Measurements from ENCODE around the gene OR2K2.

OR2K2 gene, protein sequence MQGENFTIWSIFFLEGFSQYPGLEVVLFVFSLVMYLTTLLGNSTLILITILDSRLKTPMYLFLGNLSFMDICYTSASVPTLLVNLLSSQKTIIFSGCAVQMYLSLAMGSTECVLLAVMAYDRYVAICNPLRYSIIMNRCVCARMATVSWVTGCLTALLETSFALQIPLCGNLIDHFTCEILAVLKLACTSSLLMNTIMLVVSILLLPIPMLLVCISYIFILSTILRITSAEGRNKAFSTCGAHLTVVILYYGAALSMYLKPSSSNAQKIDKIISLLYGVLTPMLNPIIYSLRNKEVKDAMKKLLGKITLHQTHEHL

DNA sequence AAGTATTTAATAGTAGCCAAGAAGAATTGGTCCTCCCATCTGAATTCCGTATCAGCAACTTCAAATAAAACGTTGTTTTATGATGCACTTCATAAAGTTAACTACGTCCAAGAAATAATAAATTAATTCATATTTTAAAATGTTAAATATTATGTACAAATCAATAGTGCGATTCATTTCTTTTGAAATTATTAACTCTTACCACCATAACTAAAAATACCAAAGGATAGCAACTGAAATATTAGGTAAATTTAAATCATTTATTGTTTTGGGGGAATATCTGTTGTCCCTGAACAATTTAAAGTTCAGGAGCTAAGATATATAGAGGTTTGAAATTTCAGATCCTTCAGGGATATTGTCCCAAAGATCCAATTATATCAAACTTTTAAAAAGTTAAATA, at the start of gene OR2K2:
Gene OR2K2, minus strand, starts transcription at position 101 of the 400 bp plus-strand sequence. CDS start 1,791 bp downstream, outside the sequence.
- Histone ChIP-seq H3K4me1 (ENCODE audit: control insufficient read depth, insufficient read depth, low read length) (peaks cover 4% of the 10 kb centered on the region), H3K27me3 (replicated peaks; ENCODE audit: control insufficient read depth, insufficient read depth, low read length) (no peaks in the 10 kb centered on the region), H3K4me3 (ENCODE audit: low read length) (no peak within 1 kb of the TSS), H3K9me3 (ENCODE audit: control insufficient read depth, low read length) (no peaks in the 10 kb centered on the region), H3K9ac (ENCODE audit: low read length) (no peak within 1 kb of the TSS), H3K36me3 (ENCODE audit: control insufficient read depth, insufficient read depth, low read length, severe bottlenecking) (no peaks in the 10 kb centered on the region)
- DNase-seq (ENCODE audit: low read depth), result no peak

DNA sequence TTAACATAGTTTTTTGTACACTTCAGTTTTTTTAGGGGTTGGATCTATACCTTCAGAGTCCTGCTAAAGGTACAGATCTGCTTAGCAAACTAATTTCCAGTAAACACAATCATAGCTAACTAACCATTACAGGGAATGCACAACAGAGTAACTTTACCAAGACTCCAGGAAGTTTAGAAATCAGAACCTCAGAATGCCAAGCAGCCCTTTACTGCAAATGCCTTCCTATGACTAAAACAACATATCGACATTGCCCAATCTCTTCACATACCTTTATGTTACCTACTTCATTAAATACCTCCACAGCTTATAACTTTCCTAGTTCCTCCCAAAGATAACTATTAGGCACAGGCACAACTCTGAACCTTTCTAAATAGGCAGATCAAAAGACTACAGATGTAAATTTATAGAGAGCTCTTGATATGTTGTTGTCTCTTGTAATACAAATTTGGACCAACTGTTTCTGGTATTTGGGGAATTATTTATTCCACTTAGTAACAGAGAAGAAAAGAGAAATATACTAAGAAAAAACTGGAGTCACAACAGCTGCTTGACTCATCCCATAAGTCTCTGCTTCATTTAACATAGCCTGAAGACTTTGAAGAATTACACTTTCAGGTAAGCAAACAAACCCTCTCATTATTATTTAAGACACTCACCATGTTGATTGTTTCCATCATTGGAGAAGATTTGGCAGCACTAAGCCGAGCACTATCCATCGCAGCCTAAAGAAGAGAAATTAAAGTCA, 46.0 kb upstream of the OR2K2 start:
- Histone ChIP-seq H3K36me3 (ENCODE audit: control insufficient read depth, insufficient read depth, low read length, severe bottlenecking) (peaks cover 98% of the 10 kb centered on the region), H3K9ac (ENCODE audit: low read length) (no peak overlapping the region), H3K9me3 (ENCODE audit: control insufficient read depth, low read length) (no peaks in the 10 kb centered on the region), H3K4me3 (ENCODE audit: low read length) (no peak overlapping the region), H3K27me3 (replicated peaks; ENCODE audit: control insufficient read depth, insufficient read depth, low read length) (no peaks in the 10 kb centered on the region), H3K4me1 (ENCODE audit: control insufficient read depth, insufficient read depth, low read length) (peaks cover 11% of the 10 kb centered on the region)
- peak; percentile 32 for DNase-seq (ENCODE audit: low read depth)

DNA sequence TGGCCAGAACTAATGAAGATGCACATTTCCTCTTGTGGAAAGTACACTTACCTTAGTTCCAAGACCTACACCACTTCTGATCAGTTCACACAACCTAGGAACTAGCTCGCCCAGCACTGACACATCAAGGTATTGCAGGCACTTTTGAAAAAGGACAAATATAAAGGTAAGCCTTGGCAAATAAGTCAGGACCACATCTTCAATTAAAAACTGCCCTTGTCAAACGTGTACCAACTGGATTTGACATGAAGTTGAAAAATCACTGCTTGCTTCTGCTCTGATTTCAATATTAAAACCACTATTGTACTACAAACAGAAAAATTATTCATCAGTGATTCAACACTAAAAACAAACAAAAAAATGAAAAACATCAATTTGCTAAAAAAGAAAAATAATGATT, 45.0 kb upstream of the OR2K2 start:
- peaks cover 11% of the 10 kb centered on the region for H3K4me1 ChIP-seq (ENCODE audit: control insufficient read depth, insufficient read depth, low read length)
- H3K9ac ChIP-seq (ENCODE audit: low read length), result no peak overlapping the region
- no peaks in the 10 kb centered on the region for H3K27me3 ChIP-seq (replicated peaks; ENCODE audit: control insufficient read depth, insufficient read depth, low read length)
- peaks cover 98% of the 10 kb centered on the region for H3K36me3 ChIP-seq (ENCODE audit: control insufficient read depth, insufficient read depth, low read length, severe bottlenecking)
- no peak for DNase-seq (ENCODE audit: low read depth)
- H3K9me3 ChIP-seq (ENCODE audit: control insufficient read depth, low read length), result no peaks in the 10 kb centered on the region
- H3K4me3 ChIP-seq (ENCODE audit: low read length), result no peak overlapping the region

DNA sequence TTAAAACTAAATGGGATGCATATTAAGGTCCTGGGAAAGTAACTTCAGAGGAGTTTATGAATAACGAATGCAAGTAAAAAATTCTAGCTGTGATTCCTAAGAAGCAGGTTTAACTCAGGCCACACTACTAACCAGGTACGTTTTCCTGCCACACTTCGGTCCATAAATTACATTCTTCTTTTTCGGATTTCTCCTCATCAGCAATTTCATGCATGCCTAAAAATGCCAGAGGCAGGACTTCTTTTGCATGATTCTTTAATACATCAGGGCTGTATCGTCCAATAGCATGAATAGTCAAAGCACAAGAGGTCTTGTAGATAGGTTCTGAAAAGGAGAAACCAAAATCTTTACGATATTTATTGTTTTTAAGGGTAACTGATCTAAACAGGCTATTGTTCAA, 42.3 kb upstream of the OR2K2 start:
- DNase-seq (ENCODE audit: low read depth), result no peak
- Histone ChIP-seq H3K9ac (ENCODE audit: low read length) (no peak overlapping the region), H3K36me3 (ENCODE audit: control insufficient read depth, insufficient read depth, low read length, severe bottlenecking) (peaks cover 98% of the 10 kb centered on the region), H3K4me3 (ENCODE audit: low read length) (no peak overlapping the region), H3K9me3 (ENCODE audit: control insufficient read depth, low read length) (no peaks in the 10 kb centered on the region), H3K27me3 (replicated peaks; ENCODE audit: control insufficient read depth, insufficient read depth, low read length) (no peaks in the 10 kb centered on the region), H3K4me1 (ENCODE audit: control insufficient read depth, insufficient read depth, low read length) (peaks cover 11% of the 10 kb centered on the region)

DNA sequence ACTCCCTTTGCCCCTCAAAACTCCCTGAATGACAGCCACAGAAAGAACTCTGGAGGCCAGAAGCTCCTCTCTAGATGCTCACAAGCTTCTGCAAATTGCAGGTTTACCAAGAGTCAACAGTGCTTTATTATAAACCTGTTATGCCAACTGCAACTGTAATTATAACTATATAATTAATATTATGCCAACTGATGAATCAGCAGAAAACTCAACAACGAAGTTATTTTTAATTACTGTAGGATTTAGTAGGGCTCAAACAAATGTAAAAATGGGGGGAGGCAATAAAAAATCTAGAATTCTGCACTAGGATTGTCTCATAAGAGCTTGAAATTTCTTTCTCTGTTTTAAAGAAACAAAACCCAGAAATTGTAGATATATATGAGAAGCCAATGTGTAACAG, 37.0 kb upstream of the OR2K2 start:
- no peaks in the 10 kb centered on the region for H3K27me3 ChIP-seq (replicated peaks; ENCODE audit: control insufficient read depth, insufficient read depth, low read length)
- H3K9ac ChIP-seq (ENCODE audit: low read length), result no peak overlapping the region
- no peak for DNase-seq (ENCODE audit: low read depth)
- no peaks in the 10 kb centered on the region for H3K9me3 ChIP-seq (ENCODE audit: control insufficient read depth, low read length)
- peaks cover 97% of the 10 kb centered on the region for H3K36me3 ChIP-seq (ENCODE audit: control insufficient read depth, insufficient read depth, low read length, severe bottlenecking)
- H3K4me1 ChIP-seq (ENCODE audit: control insufficient read depth, insufficient read depth, low read length), result peaks cover 8% of the 10 kb centered on the region
- no peak overlapping the region for H3K4me3 ChIP-seq (ENCODE audit: low read length)

DNA sequence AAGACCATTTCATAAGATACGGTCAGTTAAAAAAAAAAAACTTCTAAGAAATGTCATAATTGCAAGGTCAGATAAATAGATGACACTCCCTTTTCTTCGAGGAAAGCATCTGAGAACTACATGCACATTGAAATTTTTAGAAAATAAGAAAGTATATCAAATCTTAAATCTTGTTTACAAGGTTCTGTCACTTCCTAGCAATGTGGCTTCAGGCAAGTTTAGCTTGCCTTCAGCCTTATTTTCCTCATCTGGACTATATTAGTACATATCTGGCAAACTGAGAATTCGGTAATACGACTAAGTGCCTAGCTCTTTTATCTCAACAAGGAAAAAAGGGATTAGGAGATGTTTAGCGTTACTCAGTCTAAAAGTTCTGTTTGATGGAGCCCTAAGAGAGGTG, 32.5 kb upstream of the OR2K2 start:
- DNase-seq (ENCODE audit: low read depth), result peak; percentile 61
- H3K4me1 ChIP-seq (ENCODE audit: control insufficient read depth, insufficient read depth, low read length), result peaks cover 8% of the 10 kb centered on the region
- H3K9ac ChIP-seq (ENCODE audit: low read length), result no peak overlapping the region
- H3K36me3 ChIP-seq (ENCODE audit: control insufficient read depth, insufficient read depth, low read length, severe bottlenecking), result peaks cover 71% of the 10 kb centered on the region
- no peak overlapping the region for H3K4me3 ChIP-seq (ENCODE audit: low read length)
- H3K9me3 ChIP-seq (ENCODE audit: control insufficient read depth, low read length), result no peaks in the 10 kb centered on the region
- H3K27me3 ChIP-seq (replicated peaks; ENCODE audit: control insufficient read depth, insufficient read depth, low read length), result no peaks in the 10 kb centered on the region

DNA sequence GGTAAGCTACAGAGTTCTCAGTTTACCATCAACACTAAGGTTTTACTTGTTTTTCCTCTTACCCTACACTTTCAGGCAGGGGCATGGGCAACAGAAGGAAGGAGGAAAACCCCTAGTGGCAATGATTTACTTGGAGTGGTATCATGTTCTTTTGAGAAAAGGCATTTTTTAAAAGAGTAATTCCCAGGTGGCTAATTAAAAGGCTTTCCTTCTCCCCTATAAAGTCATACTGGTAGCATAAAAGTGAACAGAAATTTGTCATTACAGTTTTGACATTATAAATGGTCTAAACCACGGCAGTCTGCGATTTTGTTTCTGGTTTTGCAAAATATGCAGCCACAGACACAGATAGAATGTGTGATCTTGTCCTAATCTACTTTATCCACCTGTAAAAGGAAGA, 30.9 kb upstream of the OR2K2 start:
- peaks cover 56% of the 10 kb centered on the region for H3K36me3 ChIP-seq (ENCODE audit: control insufficient read depth, insufficient read depth, low read length, severe bottlenecking)
- no peaks in the 10 kb centered on the region for H3K9me3 ChIP-seq (ENCODE audit: control insufficient read depth, low read length)
- H3K4me1 ChIP-seq (ENCODE audit: control insufficient read depth, insufficient read depth, low read length), result peaks cover 24% of the 10 kb centered on the region
- H3K4me3 ChIP-seq (ENCODE audit: low read length), result no peak overlapping the region
- no peak overlapping the region for H3K9ac ChIP-seq (ENCODE audit: low read length)
- no peaks in the 10 kb centered on the region for H3K27me3 ChIP-seq (replicated peaks; ENCODE audit: control insufficient read depth, insufficient read depth, low read length)
- DNase-seq (ENCODE audit: low read depth), result no peak

DNA sequence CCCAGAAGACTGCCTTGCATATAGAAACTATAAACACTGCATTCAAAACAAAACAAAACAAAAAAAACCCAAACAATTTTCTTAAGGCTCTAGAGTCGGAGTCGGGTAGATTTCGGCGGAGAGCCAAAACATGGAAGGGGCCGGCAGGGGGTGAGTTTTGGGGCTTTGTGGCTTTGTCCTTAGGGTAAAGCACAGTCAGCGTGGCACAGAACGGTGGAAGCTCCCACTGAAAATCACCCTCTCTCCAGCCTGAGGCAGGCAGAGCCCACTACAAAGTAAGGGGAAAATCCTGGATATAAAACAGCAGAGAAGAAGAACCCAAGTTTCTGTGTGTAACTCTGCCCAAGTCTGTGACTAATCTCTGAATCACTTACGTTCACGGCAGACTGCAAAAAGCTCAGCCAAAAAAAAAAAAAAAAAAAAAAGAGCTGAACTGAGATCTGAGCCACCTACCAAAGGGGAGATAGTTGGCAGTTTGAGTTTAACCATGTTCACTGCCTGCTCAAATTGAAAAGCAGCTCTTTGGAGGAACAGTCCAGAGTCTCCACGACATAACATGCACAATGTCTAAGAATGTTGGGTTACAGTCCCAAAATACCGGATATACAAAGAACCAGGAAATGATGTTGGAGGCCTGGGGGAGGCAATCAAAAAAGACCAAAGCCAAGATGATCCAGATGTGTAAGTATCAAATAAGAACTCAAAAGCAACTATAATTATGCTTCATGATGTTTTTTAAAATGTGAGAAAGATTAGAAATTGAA, 26.6 kb upstream of the OR2K2 start:
- Histone ChIP-seq H3K4me3 (ENCODE audit: low read length) (peak overlapping the region; percentile 78), H3K27me3 (replicated peaks; ENCODE audit: control insufficient read depth, insufficient read depth, low read length) (no peaks in the 10 kb centered on the region), H3K4me1 (ENCODE audit: control insufficient read depth, insufficient read depth, low read length) (peaks cover 17% of the 10 kb centered on the region), H3K36me3 (ENCODE audit: control insufficient read depth, insufficient read depth, low read length, severe bottlenecking) (peaks cover 16% of the 10 kb centered on the region), H3K9ac (ENCODE audit: low read length) (peak overlapping the region; percentile 87), H3K9me3 (ENCODE audit: control insufficient read depth, low read length) (no peaks in the 10 kb centered on the region)
- DNase-seq (ENCODE audit: low read depth), result peak; percentile 91

DNA sequence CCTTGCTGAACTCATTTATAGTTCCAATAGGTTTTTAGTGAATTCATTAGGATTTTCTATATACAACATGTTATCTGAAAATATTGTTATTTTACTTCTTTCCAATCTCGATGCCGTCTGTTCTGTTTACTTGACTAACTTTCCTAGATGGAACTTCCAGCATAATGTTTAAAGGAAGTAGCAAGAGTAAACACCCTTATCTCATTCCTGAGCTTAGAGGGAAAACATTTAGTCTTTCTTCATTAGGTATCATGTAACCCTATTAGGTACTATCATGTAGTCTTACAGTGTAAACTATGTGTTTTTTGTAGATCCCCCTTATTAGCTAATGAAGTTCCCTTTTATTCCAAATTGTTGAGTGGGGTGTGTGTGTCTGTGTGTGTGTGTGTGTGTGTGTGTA, 22.5 kb upstream of the OR2K2 start:
- no peak for DNase-seq (ENCODE audit: low read depth)
- Histone ChIP-seq H3K4me1 (ENCODE audit: control insufficient read depth, insufficient read depth, low read length) (peaks cover 21% of the 10 kb centered on the region), H3K9me3 (ENCODE audit: control insufficient read depth, low read length) (no peaks in the 10 kb centered on the region), H3K27me3 (replicated peaks; ENCODE audit: control insufficient read depth, insufficient read depth, low read length) (no peaks in the 10 kb centered on the region), H3K4me3 (ENCODE audit: low read length) (no peak overlapping the region), H3K9ac (ENCODE audit: low read length) (no peak overlapping the region), H3K36me3 (ENCODE audit: control insufficient read depth, insufficient read depth, low read length, severe bottlenecking) (no peaks in the 10 kb centered on the region)

DNA sequence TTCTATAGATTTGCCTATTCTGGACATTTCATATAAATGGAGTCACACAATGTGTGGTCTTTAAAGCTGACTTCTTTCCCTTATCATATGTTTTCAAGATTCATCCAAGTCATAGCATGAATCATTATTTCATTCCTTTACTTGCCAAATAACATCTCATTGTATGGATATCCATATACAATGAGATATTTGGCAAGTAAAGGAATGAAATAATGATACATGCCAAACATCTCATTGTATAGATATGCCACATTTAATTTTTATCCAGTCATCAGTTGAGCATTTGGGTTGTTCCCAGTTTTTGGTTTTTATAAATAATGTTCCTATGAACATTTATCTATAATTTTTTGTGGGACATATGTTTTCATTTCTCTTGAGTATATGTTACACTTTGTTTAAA, 20.5 kb upstream of the OR2K2 start:
- H3K9me3 ChIP-seq (ENCODE audit: control insufficient read depth, low read length), result no peaks in the 10 kb centered on the region
- H3K36me3 ChIP-seq (ENCODE audit: control insufficient read depth, insufficient read depth, low read length, severe bottlenecking), result no peaks in the 10 kb centered on the region
- H3K9ac ChIP-seq (ENCODE audit: low read length), result no peak overlapping the region
- no peaks in the 10 kb centered on the region for H3K27me3 ChIP-seq (replicated peaks; ENCODE audit: control insufficient read depth, insufficient read depth, low read length)
- no peak overlapping the region for H3K4me3 ChIP-seq (ENCODE audit: low read length)
- no peak for DNase-seq (ENCODE audit: low read depth)
- H3K4me1 ChIP-seq (ENCODE audit: control insufficient read depth, insufficient read depth, low read length), result peaks cover 4% of the 10 kb centered on the region

DNA sequence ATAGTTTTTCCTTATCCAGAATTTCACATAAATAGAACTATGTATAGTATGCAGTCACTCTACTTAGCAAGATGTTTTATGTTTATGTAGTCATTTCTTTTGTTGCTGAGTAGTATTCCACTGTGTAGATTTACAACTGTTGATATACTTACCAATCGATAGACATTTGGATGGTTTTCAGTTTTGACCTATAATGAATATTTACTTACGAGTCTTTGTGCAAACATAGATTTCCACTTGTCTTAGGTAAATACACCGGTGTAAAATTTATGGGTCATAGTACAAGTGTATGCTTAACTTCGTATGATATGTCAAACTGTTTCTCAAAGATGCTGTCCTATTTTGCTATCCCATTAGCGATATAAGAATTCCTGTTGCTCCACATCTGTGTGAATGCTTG, 19.7 kb upstream of the OR2K2 start:
- Histone ChIP-seq H3K27me3 (replicated peaks; ENCODE audit: control insufficient read depth, insufficient read depth, low read length) (no peaks in the 10 kb centered on the region), H3K9ac (ENCODE audit: low read length) (no peak overlapping the region), H3K4me3 (ENCODE audit: low read length) (no peak overlapping the region), H3K4me1 (ENCODE audit: control insufficient read depth, insufficient read depth, low read length) (peaks cover 4% of the 10 kb centered on the region), H3K36me3 (ENCODE audit: control insufficient read depth, insufficient read depth, low read length, severe bottlenecking) (no peaks in the 10 kb centered on the region), H3K9me3 (ENCODE audit: control insufficient read depth, low read length) (no peaks in the 10 kb centered on the region)
- DNase-seq (ENCODE audit: low read depth), result no peak

Measured in adipocyte (in vitro differentiated cells).